HG03565 (cell line): Measurements from ENCODE around the gene PDE4D.

ENCODE experiments used
- ATAC-seq: cut with Tn5 transposase; IDR thresholded peaks from one replicate; pipeline ENCODE4 v1.9.1; 2021; ENCODE audit warnings: mild to moderate bottlenecking, moderate library complexity; ENCODE audit not compliant: unreplicated experiment

Gene PDE4D

GRCh38 chr5:59661954-59662615 lies 231.4 kb downstream of the PDE4D start:
- no peak for ATAC-seq

GRCh38 chr5:59661311-59661710 lies 232.2 kb downstream of the PDE4D start:
- ATAC-seq, result no peak

GRCh38 chr5:59660737-59661136 lies 232.8 kb downstream of the PDE4D start:
- no peak for ATAC-seq

GRCh38 chr5:59656351-59657254 lies 236.9 kb downstream of the PDE4D start:
- ATAC-seq, result no peak

GRCh38 chr5:59655693-59656309 lies 237.7 kb downstream of the PDE4D start:
- no peak for ATAC-seq

GRCh38 chr5:59654691-59655090 lies 238.8 kb downstream of the PDE4D start:
- ATAC-seq, result no peak

- no peak for ATAC-seq
Observed at GRCh38 chr5:59652449-59652848, 241.1 kb downstream of the PDE4D start.

GRCh38 chr5:59648949-59649921 lies 244.3 kb downstream of the PDE4D start:
- ATAC-seq, result no peak

- no peak for ATAC-seq
Observed at GRCh38 chr5:59648038-59648831, 245.3 kb downstream of the PDE4D start.

GRCh38 chr5:59645380-59645779 lies 248.1 kb downstream of the PDE4D start:
- no peak for ATAC-seq

GRCh38 chr5:59640411-59640810 lies 253.1 kb downstream of the PDE4D start:
- ATAC-seq, result no peak

- ATAC-seq, result no peak
Observed at GRCh38 chr5:59637884-59638580, 255.5 kb downstream of the PDE4D start.

GRCh38 chr5:59629561-59629960 lies 264.0 kb downstream of the PDE4D start:
- no peak for ATAC-seq

GRCh38 chr5:59628062-59628828 lies 265.3 kb downstream of the PDE4D start:
- ATAC-seq, result no peak

- no peak for ATAC-seq
Observed at GRCh38 chr5:59624898-59625297, 268.6 kb downstream of the PDE4D start.

- ATAC-seq, result no peak
Observed at GRCh38 chr5:59622848-59623247, 270.7 kb downstream of the PDE4D start.

GRCh38 chr5:59621477-59621876 lies 272.0 kb downstream of the PDE4D start:
- ATAC-seq, result no peak

GRCh38 chr5:59620535-59621212 lies 272.9 kb downstream of the PDE4D start:
- no peak for ATAC-seq
